Renal pelvis (tissue), 4 donors: Measurements from ENCODE around the gene C5orf47. TPM values are rescaled to one million over a fixed set of nuclear protein-coding genes. Genes with fewer than 3 reads are reported as not detected.
A peak's percentile ranks its signal among the peaks of the same experiment; 100 is the strongest.
"Not testable (repeated sequence)": the region's sequence is repeated elsewhere in the genome, so short reads cannot be mapped to it uniquely, and the experiment has no call there.

Experiments used
- DNase-seq: peaks from one replicate; pipeline ENCODE4 v3.0.0-alpha.2; 2013
- polyA plus RNA-seq, 3 donors: library from polyadenylated mRNA; unstranded; fragments of 120-200 nt; gene quantifications; one replicate each; pipeline ENCODE4 v1.2.1, GENCODE V29; 2013; ENCODE audit not compliant: insufficient read length in 3 of 3

The C5orf47 gene
- polyA plus RNA-seq, 3 donors = 0.06 to 0.18 (median 0.16) TPM

DNA sequence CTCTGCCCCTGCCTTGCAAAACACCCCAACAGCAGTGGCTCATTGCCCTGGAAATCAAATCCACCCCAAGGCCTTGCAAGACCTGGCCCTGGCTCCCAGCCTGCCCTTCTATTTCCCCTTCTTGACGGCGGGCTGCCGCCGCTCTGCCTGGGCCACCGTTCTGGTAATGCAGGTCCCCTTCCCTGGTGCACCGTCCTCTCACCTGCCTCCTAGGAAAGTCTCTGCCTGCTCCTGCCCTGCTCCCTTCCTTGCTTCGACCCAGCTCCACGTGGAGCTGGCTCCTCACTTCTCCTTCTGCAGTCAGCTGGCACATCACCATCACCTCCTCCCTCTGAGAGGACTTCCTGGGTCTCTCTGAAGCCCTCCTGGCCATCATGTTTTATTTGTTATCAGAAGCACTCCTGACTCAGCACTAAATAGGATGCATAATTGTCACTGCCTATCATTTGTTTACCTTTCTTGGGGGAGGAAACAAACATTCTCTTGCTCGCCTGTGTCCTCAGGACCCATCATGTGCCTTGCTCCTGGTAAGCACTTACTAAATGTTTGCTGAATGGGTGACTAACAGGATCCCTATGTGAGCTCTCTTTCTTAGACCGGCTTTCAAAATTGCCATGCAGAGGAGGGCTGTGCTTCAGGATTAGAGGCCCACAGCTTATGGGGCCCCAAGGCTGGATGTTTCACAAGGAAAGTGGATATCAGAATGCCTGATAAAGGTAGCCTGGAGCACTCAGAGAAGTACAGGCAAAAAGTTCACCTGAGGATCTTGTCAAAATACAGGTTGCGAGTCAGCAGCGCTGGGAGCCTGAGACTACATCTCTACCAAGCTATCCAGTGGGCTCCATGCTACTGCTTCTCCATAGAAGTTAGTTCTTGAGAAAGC, 19.6 kb upstream of the C5orf47 start:
- DNase-seq = no peak

DNA sequence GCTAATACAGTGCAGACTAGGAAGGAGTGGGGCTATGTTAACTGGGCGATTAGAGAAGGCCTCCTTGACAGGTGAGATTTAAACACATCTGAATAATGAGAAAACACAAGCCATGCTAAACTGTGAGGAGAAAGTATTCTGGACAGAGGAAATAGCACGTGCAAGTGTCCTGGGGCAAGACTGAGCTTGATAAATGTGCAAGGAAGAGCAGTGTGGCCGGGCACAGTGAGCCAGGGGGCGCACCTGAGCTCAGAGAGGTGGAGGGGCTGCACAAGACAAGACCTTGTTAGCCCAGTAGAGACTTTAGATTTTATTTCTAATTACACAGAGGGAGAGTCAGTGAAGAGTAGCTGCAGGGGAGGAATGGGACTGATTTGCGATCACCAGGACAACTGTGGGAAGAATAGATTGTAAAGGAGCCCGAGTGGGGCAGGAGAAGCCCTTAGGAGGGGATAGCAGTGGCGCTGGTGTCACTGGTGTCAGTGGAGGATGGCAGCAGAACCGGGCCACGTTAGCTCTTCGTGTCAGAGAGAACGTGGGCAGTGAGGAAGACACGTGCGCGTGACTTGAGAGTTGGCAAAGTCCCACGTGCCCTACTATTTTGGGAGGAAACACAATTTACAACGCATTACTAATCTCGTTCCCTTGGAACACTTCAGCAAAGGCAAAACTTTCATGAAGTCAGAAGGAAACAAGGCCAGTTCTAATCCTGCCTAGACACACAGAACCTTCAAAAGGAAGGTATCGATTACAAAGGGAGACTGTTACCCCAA, 17.9 kb upstream of the C5orf47 start:
- no peak for DNase-seq

DNA sequence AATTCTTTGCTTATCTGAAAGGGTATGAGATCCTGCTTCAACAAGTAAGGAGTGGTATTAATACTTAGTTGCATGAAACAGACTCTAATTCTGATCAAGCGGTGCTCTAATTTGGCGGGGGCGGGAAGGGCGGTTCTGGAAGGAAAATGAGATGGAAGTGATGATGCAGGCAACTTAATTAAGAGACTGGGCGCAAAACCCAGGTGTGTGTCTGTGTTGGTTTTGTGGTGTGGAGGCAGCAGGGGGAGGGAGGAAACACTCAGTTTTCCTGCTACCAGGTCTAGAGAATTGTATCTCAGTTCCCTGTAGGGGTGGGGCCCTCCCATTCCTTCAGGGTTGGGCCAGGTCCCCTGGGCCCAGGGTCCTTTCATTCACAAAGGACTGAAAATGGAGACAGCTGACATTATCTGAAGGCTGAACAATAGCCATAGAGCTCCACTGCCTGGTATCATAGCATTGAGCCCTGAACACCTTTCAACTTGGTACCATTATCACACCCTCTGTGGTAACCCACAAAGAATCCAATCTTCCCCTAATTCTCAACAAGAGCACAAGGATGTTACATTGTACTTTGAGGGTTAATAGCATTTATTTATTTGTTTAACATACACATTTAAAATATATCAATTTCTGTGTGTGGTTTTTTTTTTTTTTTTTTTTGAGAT, 17.2 kb upstream of the C5orf47 start:
- DNase-seq = no peak

DNA sequence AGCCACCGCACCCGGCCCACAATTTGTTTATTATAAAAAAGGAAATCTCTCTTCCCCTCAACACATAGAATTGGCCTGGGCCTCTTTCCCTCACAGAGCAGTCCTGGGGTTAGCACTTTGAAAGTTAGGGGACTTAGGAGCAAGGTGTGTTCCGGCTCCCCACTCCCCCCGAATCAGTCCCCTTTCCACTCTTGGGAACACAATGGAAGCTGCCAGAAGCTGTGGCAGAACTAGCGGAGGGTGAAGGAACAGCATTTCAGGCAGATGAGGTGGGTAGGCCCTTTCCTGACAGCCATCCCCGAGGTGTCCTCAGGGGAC, 16.4 kb upstream of the C5orf47 start:
- DNase-seq = no peak

DNA sequence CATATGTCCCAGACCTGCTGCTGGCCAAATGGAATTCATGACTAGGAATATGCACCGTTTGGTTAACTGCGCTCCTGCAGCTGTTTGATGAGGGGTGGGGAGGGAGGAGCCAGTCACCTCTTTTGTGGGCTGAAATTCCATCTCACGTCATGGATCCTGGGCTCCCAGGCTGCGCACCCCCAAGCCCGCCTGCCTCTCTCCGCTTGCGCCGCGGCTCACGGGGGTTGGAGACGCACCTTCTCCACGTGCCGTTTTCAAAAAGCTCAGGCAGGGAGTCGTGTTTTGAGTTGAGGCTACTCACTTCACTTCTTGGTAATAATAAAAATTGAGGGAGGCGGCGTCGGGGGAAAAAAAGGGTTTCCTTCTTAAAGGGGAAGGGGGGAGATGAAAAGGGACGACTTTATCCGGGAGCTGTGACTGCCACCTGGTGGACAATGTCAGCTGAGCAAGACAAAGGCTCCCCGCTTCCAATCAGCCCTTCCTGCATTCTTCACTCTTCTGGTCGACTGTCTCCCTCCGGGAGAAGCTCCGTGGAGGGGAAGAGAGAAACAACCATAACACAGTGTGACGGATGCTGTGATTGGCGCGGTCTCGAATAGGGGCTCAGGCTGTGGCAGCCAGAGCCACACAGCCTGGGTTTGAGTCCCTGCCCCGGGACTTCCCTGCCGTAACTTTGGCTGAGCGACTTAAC, 15.9 kb upstream of the C5orf47 start:
- DNase-seq = peak; percentile 88

DNA sequence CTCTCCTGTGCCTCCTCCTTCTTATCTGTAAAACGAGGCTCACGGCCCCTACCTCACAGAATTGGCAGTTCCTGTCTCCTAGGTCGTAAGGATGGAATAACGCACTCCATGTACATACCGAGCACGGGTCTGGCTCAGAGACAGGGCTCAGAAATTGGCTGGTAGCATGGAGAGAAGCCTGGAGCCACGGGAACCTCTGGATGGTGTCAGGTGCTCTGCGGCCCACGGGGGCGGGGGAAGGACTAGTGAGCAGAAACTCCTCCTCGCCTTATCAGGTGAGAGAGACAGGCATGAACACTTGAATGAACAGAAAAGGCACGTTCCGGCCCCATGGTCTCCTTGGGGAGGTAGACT, 15.4 kb upstream of the C5orf47 start:
- peak; percentile 14 for DNase-seq

DNA sequence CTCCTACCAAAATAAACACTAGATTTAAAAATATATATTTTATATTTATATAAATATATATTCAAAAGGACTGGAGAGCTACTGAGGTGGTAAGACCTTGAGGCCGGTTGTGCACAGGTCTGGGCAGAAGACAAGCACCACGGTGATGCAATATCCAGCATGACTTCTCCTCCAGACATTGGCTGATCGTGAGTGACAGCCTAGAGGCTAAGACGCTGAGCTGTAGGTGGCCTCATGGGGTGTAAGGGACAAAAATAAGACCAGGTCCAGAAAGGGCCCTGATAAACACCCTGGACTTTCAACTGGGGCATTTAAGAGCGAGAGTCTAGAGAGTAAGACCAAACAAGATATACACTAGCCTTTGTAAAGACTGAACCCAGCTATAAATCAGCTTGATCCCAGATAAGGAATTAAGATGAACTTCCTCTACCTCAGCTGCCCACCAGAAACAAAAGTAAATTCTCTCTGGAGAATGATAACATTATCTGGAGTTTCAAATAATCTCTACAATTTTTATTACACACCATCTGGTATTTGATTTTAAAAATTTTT, 14.2 kb upstream of the C5orf47 start:
- no peak for DNase-seq

DNA sequence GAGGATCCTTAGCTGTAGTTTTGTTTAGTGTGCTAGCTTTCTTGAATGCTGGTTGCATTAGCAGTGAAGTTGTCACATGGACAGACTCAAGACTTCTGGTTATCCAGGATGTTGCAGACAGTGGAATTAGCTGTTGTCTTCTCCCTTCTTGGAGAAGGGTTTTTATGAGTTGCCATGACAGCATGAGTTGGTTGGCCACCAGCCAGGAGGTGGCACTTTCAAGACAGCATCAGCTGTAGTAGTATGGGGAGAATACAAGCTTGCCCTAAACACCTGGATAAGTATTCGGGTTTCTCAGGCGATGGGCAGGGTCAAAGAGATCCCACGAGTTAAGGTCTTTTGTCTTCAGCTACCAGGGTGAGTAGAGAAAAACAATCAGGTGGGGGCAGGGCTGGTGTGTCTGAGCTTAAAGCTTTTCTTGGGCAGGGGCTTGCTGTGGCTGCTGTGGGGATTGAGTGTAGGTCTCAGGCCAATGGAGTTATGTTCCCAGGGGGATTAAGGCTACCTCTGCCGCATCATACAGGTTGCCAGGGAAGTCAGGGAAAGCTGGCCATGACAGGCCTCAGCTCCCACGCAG, 7.7 kb upstream of the C5orf47 start:
- DNase-seq = no peak

DNA sequence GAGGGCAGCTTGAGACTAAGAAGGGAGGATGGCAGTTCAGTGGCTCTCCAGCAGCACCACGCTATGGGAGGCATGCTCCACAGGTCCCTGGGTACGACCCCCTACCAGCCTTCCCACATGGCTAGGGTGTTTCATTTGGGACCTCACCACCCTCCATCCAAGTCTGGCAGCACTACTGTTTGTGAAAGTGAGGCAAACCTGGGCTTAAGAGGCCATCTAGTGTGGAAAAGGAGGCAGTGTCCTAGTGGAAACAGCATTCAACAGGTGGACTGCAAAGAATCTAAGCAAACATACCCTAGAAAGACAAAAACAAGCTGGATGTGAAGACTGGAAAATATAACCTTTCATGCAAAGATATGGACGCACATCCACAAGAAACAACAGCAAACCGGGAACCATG, 4.8 kb upstream of the C5orf47 start:
- no peak for DNase-seq

DNA sequence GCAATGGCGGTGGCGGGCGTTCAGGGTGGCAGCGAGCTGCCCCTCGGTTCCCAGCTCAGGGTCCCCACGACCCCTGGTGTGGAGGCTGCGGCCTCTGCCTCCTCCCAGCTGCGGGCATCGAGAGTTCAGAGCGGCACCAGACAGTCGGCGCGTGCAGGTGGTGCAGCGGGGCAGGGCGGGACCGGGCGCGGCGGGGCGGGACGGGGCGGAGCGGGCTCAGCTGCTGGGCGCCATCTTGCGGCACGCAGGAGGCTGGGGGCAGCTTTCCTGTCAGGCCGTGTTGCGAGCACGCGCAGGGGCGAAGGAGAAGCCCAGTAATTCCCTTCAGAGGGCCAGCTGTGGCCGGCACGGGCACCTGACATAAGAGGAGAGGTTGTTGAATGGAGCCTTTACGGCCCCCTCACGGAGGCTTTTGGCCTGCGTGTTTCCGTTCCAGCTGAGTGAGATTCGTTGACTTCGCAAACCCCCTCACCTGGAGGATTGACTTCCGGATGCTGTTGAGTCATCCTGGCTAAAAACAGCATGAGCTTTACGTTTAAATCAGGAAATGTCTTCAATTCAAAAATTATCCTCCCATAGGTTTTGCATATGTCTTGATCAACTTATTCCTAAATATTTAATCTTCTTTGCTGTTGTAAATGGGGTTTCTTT, 587 bp downstream of the C5orf47 start:
- no peak for DNase-seq

DNA sequence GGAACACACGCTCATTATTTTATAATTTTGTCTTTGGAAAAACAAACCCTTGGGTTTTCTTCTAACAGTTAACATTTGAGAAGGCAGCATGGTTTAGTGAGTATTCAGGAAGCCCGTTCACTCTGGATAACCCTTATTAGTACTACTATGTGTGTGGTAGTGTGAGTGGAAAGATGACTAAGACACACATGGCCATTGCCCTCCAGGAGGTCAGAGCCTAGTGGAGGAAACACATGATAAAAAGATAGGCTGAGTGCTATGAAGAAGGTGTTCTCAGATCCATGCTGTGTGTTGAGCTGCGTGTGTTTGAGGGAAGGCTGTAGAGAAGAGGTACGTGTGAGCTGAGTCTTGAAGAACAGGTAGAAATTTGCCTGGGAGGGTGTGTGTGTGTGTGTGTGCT, 8.4 kb downstream of the C5orf47 start:
- no peak for DNase-seq

DNA sequence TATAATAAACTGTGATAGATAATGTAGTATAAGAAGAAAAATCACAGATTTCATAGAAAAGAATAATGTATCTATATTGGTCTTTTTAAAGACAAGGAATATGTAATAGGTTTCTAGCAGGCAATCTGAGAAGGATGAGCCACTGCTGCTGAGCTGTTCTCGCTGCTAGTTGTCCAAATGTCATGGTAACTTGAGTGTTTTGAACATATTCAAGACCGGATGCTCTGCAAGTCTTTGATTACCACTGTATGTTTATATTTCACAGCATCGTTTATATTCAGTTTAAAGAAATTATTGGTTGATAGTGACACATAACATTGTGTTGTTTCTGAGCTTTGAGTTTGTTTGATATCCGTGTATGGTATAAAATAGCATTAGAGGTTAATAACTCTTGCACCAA, 9.6 kb downstream of the C5orf47 start:
- no peak for DNase-seq

DNA sequence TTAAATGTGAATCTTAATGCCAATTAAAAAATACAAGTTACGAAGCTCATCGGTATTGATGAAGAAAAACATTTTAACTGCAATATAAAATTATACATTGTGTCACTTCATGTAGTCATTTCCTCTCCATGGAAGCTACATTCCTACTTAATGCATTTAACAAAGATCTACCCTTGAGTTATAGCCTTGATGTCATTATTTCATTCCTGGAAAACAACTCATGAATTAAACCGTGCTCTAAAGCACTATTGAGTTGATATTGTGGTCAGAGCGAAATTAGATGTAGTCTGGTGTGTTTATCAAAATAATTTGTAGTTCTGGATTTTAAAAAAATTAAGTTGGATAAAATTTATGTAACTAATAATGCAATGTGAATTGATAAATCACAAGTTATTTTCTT, 11.1 kb downstream of the C5orf47 start:
- DNase-seq = no peak

DNA sequence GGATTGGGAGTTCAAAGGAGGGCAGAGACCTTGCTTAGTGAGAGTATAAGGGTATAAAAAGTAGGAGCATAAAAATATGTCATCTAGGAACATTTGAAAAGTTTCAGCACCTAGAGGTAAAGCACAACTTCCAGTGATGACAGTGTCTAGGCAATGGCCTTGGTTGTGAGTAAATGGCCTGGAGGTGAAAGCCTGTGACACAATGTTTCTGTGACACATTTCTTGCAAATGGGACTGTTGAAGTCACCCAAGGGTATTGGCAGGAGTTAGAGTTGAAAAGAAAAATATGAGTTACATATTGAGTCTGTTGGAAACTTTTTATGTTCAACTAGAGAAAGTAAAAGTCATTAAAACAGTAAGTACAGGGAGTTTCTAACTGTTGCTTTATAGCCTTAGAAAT, 14.8 kb downstream of the C5orf47 start:
- no peak for DNase-seq

DNA sequence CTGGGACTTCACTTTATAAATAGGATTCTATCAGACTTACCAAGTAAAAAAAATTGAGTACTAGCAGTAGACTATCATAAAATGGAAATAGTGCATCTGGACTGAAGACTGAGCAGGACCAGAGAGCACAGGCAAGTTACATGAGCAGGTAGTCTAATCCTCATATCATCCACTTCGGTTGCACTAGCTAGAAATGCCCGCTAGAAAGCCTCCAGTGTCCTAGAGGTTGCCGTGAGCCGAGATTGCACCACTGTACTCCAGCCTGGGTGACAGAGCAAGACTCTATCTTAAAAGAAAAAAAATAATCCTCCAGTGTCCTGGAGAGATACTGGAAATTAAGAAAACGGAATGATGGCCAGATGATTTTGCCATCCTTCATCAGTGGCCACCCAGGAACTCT, 20.0 kb downstream of the C5orf47 start:
- DNase-seq = no peak

DNA sequence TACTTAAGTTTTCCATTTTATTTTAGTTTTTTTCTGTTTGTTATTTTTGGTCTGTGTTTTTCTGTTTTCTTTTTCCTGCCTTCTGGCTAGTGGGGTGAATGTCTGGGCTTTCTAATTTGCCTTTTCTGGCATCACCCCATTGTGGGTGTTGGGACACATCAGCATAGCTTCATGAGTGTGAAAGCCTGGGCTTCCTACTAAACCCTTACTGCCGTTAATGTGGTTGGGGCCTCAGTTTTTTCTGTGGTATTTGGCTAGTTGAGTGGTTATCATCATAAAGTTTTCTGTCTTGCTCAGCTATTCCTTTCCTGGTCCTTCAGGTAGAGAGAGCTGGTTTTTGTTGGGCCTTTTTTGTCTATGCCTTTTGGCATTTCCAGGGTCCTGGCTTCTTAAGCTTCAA, 21.4 kb downstream of the C5orf47 start:
- DNase-seq = no peak

DNA sequence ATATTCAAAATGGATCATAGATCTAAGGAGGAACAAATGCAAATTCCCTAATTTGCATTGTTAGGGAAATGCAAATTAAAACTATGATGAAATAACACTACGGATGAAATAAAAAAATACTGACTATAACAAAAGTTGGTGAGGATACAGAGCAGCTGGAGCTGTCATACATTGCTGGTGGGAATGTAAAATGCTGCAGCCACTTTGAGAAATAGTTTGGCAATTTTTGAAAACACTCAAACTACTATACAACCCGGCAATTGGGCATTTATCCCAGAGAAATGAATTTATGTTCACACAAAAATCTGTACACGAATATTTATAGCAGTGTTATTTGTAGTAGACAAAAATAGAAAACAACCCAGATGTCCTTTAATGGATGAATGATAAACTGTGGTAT, 22.5 kb downstream of the C5orf47 start:
- DNase-seq = no peak

DNA sequence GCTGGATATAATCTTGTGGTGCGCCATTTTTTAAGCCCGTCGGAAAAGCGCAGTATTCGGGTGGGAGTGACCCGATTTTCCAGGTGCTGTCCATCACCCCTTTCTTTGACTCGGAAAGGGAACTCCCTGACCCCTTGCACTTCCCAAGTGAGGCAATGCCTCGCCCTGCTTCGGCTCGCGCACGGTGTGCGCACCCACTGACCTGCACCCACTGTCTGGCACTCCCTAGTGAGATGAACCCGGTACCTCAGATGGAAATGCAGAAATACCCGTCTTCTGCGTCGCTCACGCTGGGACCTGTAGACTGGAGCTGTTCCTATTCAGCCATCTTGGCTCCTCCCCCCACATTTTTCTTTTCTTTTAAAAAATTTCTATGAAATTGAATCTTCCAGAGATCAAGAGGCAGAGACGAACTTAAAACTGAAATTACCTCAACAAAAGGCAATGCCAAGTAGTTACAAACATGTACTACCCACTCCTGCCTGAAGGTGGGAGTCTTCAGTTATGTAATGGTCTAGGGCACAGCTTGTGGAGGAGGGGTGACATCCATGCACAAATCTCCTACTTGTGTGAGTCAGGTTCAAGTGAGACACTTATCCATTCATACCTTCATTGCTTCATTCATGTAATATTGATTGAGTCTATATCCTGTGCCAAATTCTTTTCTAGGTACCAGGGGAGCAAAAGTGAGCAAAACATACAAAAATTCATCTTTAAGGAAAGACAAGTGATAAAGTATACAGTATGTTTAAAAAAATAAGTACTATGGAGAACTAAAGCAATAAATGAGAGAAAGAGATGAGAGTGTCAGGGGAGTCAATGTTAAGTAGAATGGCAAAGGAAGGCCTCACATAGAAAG, 31.3 kb downstream of the C5orf47 start:
- not testable (repeated sequence) for DNase-seq

DNA sequence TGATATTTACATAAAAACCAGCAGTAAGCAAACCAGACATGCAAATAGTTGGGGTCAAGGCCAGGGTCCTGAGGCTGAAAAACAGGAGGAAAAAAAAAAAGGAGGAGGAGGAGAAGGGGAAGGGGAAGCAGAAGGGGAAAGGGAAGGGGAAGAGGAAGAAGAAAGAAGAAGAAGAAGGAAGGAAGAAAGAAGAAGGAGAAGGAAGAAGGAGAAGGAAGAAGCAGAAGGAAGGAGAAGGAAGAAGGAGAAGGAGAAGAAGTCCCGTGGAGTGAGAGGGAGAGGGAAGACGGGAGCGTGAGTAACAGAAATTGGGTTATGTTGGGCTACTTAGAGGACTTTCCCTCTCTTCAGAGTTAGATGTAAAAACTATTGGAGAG, 31.9 kb downstream of the C5orf47 start:
- no peak for DNase-seq

DNA sequence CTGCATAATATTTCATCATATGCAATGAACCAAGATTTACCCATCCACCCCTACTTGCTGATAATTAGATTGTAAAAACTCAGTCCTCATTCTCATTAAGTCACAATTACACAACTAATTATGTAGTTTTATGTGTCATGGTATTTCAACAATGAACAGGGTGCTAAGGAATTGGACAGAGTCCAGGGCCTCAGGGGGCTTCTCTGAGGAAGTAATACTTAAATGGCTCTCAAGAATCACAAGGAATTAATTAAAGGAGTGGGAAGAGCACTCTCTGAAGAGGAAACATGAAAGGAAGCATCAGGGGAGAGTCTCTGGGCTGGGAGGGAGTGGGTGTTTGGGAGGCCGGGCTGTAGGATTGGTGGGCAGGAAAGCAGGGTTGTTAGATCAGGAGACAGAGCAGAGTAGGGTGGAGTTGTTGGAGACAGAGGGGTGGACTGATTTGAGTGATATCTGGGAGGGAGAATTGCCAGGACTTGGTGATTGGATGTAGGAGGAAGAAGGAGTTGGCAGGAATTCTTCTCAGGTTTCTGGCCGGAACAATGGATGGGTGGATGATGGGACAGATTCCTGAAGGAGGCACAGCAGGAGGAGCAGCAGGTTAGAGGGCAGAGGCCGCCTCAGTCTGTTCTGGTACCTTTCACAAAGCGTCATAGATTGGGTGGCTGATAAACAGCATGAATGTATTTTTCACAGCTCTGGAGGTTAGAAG, 33.6 kb downstream of the C5orf47 start:
- no peak for DNase-seq
